Measurements from ENCODE around the gene CD2BP2.
A peak's percentile ranks its signal among the peaks of the same experiment; 100 is the strongest.

CD2BP2 gene

GRCh38 chr16:30378236-30379157 is 23.4 kb upstream of the CD2BP2 start:
- DNase-seq (ENCODE audit: low read depth in 2 of 2): peak; percentile 97 to 99

- DNase-seq (ENCODE audit: low read depth in 2 of 2): peak; percentile 75 to 81
Observed at GRCh38 chr16:30377812-30378235, 22.7 kb upstream of the CD2BP2 start.

GRCh38 chr16:30377050-30377811 is 22.1 kb upstream of the CD2BP2 start:
- no peak for DNase-seq (ENCODE audit: low read depth in 2 of 2)

GRCh38 chr16:30376461-30376902 is 21.4 kb upstream of the CD2BP2 start:
- no peak for DNase-seq (ENCODE audit: low read depth in 2 of 2)

- DNase-seq (ENCODE audit: low read depth in 2 of 2): no peak
Observed at GRCh38 chr16:30375864-30376263, 20.8 kb upstream of the CD2BP2 start.

GRCh38 chr16:30374538-30374937 is 19.4 kb upstream of the CD2BP2 start, which contains the start of gene MYL11:
MYL11 (plus strand) TSS chr16:30374802; CDS start chr16:30374858, 56 bp downstream.
- DNase-seq (ENCODE audit: low read depth in 2 of 2): no peak

GRCh38 chr16:30372725-30373124 is 17.6 kb upstream of the CD2BP2 start:
- DNase-seq (ENCODE audit: low read depth in 2 of 2): no peak

GRCh38 chr16:30372038-30372712 is 17.1 kb upstream of the CD2BP2 start:
- DNase-seq (ENCODE audit: low read depth in 2 of 2): no peak

- DNase-seq (ENCODE audit: low read depth in 2 of 2): no peak
Observed at GRCh38 chr16:30371248-30371816, 16.2 kb upstream of the CD2BP2 start.

- peak; percentile 96 to 99 for DNase-seq (ENCODE audit: low read depth in 2 of 2)
Observed at GRCh38 chr16:30370456-30371247, 15.5 kb upstream of the CD2BP2 start, which contains the start of gene TBC1D10B. TBC1D10B (minus strand) TSS chr16:30370494; CDS start chr16:30370183, 311 bp downstream.

- no peak for DNase-seq (ENCODE audit: low read depth in 2 of 2)
Observed at GRCh38 chr16:30369938-30370455, 14.9 kb upstream of the CD2BP2 start.

GRCh38 chr16:30369091-30369937 is 14.2 kb upstream of the CD2BP2 start:
- DNase-seq (ENCODE audit: low read depth in 2 of 2): no peak

- DNase-seq (ENCODE audit: low read depth in 2 of 2): no peak
Observed at GRCh38 chr16:30368792-30369090, 13.6 kb upstream of the CD2BP2 start.

- DNase-seq (ENCODE audit: low read depth in 2 of 2): no peak
Observed at GRCh38 chr16:30368122-30368791, 13.1 kb upstream of the CD2BP2 start.

GRCh38 chr16:30367349-30368009 is 12.4 kb upstream of the CD2BP2 start:
- no peak for DNase-seq (ENCODE audit: low read depth in 2 of 2)

GRCh38 chr16:30366511-30366910 is 11.4 kb upstream of the CD2BP2 start:
- no peak for DNase-seq (ENCODE audit: low read depth in 2 of 2)

GRCh38 chr16:30365200-30365599 is 10.1 kb upstream of the CD2BP2 start:
- DNase-seq (ENCODE audit: low read depth in 2 of 2): no peak

- DNase-seq (ENCODE audit: low read depth in 2 of 2): no peak
Observed at GRCh38 chr16:30361180-30361579, 6.1 kb upstream of the CD2BP2 start.

- no peak for DNase-seq (ENCODE audit: low read depth in 2 of 2)
Observed at GRCh38 chr16:30359871-30360170, 4.7 kb upstream of the CD2BP2 start.

Measured in stimulated activated CD8-positive, alpha-beta memory T cell treated with anti-CD3 and anti-CD28 coated beads, Interleukin-15, amount 100 ng/mL, for 4 hours (primary cell).